Stimulated activated naive CD4-positive, alpha-beta T cell treated with Interleukin-2 at 50 U/mL for 16 hours (primary cell): ENCODE results near the gene MYL12B.
A peak's percentile ranks its signal among the peaks of the same experiment; 100 is the strongest.
"Not testable (repeated sequence)": the region's sequence is repeated elsewhere in the genome, so short reads cannot be mapped to it uniquely, and the experiment has no call there.

ENCODE experiments used
- DNase-seq: peaks from one replicate; lab custom pipeline; 2025; lab: John Stamatoyannopoulos, UW

Gene MYL12B

DNA sequence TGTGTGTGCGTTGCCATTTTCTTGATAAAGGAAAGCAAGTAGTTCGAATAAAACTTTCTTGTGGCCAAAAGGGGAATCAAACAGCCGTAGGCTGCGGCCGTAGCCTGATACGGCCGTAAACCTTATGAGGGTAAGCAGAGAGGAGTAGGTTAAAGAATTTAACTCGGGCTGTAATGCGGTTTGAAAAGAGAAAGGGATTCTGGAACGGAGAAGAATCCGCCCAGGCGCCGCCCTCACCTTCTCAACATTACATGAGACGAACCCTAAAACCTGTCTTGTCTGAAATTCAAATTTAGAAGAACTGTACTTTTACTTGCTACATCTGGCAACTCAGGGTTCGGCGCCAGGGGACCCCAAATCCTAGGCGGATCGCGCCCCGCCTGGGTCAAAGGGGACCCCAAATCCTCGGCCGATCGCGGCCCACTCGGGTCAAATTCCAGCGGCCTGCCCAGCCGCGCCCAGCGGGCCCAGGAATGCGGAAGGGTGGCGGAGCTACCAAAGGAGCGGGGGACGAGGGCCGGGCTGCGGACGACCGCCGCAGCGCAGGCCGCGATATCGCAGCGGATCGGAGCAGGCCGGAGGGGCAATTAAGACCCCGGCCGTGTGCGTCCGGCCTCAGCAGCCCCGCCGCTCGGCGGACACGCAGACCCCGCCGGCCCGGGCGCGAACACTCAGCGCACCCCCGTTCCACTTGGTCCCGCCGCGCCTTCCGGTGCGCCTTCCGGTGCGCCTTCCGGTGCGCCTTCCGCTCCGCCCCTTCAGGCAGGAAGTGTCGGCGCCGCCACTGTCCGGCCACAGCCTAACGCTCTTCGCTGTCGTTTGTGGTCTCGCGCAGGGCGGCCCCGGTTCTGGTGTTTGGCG is at the start of gene MYL12B:
Gene MYL12B, plus strand, starts transcription at position 761 of the 861 bp plus-strand sequence. CDS start 10,766 bp downstream, outside the sequence.
- peak; percentile 73 for DNase-seq

GRCh38 chr18:3212657-3213056 is 49.3 kb upstream of the MYL12B start:
- no peak for DNase-seq

GRCh38 chr18:3213300-3214059 is 48.5 kb upstream of the MYL12B start:
- DNase-seq = no peak

- DNase-seq = no peak
These were observed 46.9 kb upstream of the MYL12B start for GRCh38 chr18:3214855-3215637.

DNA sequence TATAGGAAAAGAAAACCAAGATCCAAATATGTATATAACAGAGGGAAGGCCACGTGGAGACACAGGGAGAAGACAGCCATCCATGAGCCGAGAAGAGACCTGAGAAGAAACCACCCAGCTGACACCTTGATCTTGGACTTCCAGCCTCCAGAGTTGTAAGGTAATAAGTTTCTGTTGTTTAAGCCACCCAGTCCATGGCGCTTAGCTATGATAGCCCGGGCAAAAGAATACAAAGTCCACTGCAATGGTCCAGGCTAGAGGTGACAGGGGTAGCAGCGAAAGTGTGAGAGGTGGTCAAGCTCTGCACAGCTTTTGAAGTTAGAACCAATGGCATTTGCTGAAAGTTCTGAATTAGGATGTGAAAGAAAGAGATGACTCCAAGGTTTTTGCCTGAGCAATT is 44.9 kb upstream of the MYL12B start:
- DNase-seq = no peak

GRCh38 chr18:3217948-3218647 is 43.8 kb upstream of the MYL12B start:
- DNase-seq = no peak

DNA sequence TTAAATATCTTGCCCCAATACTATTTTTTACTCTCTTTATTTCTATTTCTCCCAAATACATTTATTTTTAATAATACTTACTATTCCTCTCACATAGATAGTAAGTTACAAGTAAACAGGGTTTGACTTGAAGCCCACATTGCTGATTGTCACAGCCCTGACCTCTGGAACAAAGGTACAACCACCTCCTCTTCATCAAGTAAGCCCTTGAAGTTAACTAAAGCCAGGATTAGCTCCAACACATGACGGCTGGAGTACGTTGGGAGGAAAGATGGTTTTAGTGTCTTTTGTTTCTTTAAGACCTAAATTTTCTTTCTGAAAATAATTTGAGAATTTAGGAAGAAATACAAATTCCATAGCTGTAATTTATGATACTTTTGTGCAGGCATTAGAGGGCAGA is 43.1 kb upstream of the MYL12B start:
- DNase-seq = no peak

- DNase-seq = no peak
These were observed 42.7 kb upstream of the MYL12B start for GRCh38 chr18:3219241-3219630.

GRCh38 chr18:3219631-3220335 is 42.1 kb upstream of the MYL12B start, which contains the start of gene MYOM1:
Gene MYOM1 (minus strand): TSS chr18:3219968. CDS start chr18:3215223, 4,745 bp downstream.
- DNase-seq = no peak

DNA sequence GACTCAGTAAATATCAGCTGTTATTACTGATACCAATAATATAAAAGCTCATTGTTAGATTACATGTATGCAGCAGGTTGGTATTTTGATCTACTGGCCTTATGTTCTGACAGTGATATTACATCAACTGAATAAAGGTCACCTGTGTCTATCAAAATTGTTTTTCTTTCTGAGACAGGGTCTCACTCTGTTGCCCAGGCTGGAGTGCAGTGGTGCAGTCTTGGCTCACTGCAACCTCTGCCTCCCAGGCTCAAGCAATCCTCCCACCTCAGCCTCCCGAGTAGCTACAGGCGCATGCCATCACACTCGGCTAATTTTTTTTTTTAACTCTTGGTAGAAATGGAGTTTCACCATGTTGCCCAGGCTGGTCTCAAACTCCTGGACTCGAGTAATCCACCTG is 41.1 kb upstream of the MYL12B start:
- DNase-seq = not testable (repeated sequence)

DNA sequence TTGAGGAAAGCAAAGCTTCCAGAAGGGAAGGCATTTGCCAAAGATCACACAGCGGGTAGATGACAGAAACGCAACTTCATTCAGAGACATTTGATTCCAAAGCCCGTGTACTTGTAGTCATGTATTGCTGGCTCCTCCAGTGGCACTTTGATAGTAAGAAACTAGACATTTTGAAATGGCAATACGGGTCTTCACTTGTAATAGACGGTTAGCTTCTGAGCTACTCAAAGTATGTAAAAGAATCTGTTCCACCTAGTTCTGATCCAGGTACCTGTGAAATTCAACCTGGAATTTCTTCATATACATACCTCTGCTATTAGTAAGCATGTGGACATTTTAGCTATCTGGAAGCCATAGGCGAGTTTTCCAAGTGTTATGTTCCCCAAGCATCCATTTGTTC is 40.4 kb upstream of the MYL12B start:
- DNase-seq = no peak

- no peak for DNase-seq
These were observed 38.6 kb upstream of the MYL12B start for GRCh38 chr18:3223356-3223755.

DNA sequence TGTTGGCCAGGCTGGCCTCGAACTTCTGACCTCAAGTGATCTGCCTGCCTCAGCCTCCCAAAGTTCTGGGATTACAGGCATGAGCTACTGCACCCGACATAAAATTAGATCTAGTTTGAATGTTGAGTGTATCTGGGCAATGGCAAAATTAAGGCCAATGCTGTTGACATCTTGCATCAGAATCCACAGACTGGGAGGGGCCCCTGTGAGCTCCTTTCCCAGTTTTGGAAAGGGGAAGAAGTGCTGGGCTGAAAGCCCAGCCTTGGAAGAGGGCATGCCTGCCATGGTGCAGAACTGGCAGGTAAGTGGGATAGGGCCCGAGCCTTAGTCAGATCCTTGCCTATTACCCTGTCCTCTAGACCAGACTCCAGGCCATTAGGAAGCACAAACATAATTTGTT is 37.7 kb upstream of the MYL12B start:
- DNase-seq = no peak

DNA sequence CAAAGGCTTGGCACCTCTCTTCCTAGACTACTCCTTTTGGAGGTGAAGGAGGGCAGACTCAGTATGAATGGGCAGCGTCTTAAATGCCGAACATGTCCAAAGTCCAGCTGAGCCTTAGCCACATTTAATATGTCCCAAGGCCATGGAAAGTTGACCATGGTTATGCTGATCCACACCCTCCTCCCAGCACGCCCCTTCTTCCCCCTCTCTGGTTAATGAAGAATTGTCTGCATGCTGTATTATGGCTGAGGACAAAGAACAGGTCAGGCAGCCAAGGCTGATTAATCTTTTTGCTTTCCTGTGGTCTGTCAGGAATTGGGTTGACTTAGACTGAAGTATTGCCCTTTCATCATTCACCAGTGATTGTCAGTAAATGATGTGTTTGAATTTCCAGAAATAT is 36.3 kb upstream of the MYL12B start:
- no peak for DNase-seq

- DNase-seq = no peak
These were observed 35.9 kb upstream of the MYL12B start for GRCh38 chr18:3226048-3226447.

DNA sequence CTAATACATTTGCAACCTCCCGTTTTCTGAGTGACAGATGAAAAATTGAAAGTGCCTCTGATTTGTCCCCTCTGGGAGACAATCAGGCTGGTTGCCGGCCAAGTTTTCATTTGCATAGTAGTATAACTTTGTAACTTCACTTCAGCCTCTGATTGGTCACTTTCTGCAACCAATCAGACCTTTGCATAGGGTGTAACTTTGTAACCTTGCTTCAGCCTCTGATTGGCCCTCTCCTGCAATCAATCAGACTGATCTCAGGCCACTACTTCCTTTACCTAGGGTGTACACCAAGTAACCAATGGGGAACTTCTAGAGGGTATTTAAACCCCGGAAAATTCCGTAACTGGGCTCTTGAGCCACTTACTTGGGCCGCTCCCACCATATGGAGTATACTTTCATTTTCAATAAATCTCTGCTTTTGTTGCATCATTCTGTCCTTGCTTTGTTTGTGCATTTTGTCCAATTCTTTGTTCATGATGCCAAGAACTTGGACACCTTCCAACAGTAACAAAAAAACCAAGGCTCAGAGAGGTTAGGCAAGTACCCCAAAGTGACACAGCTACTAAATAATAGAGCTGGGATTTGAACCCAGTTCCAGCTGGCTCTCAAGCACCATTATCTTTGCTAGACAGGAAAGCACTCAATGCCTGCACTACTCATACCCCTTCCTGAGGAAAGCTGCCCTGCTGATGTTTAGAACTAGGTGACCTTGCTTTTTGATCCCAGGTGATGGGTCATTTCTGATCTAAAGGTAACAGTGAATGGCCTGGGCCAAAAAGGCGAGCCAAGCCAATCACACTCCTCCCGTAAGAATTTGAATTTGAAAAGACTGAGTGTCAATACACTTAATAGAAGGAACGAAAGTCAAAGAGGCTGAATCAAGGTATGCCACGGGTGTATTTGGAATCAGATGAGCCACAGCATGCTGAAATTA is 31.3 kb upstream of the MYL12B start:
- no peak for DNase-seq

GRCh38 chr18:3233004-3233403 is 28.9 kb upstream of the MYL12B start:
- no peak for DNase-seq

GRCh38 chr18:3233433-3234168 is 28.3 kb upstream of the MYL12B start:
- DNase-seq = no peak

- DNase-seq = no peak
These were observed 27.5 kb upstream of the MYL12B start for GRCh38 chr18:3234457-3234856.
